ENCODE results near the gene ZSCAN22.
"Not testable (repeated sequence)": the region's sequence is repeated elsewhere in the genome, so short reads cannot be mapped to it uniquely, and the experiment has no call there.

ZSCAN22 gene

DNA sequence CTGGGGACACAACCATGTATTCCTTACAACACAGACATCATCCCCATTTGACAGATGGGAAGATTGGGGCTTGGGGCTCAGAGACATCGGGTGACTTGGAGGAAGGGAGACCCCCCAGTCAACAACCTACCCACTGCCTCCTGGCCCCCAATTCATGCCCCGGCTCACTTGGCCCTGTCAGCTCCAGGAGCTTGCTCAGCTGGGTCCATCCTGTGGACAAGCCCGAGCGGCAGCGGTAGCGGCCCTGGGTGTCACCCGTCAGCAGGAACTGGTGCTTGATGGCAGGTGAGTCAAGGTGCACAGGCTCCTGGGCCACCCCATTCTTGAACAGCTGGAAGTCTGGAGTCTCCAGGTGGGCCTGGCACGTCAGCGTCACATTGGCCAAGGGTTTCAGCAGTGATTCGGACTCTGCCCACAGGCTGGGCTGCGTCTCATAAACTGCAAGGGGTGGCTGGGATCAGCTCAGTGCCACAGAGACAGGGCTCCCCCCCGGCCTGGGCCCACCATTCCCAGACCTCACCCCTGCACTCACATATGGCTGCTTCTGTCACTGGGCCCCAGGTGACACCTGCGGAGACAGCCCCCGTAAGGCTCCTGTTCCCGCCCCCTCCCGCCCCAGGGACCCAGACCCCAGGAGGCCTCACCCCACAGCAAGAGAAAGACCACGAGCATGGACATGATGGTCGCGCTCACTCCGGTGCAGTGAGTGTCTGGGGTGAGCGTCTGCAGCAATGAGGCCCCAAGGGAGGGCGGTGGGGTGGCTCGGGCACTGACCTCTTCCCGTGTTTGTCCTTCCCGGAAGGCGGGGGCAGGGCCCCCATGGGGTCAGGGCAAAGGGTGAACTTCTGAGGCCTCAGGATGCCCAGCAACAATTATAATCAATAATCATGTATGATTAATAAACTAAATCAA lies 26.2 kb downstream of the ZSCAN22 start, which contains the start of gene A1BG:
A1BG (minus strand) TSS at position 733 of the 912 bp plus-strand sequence; CDS start at position 678, 55 bp downstream.
- DNase-seq, result no peak

DNA sequence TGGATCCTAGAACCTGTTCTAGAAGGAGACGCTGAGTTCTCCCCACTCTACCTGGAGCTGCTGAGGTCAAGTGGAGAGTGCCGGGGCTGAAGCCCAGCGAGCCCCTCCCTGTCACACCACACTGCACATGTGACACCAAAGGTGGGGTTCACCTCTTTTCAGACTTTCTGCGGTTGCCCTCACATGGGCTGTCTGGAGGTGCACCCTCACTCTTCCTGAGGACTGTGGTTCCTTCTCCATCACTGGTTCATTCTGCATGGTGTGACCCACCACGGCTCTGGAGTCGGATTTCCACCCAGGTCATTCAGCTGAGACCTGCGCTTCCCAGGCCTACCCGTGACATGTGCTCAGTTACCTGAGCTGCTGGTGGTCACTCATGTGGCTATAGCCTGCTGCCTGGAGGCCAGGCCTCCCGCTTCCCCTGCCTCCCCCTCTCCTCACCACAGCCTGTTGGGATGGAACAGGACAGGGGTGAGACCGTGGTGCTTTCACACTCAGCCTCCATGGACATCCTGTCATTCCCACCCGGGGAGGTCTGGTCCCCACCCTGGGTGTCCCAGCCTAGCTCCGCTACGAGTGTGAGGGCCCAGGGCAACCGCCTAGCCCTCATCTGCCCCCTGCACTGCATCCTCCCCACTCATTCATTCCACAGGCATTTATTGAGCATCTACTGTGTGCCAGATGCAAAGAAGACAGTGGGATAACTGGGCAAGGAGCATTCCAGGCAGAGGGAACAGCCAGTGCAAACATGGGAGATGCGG lies 27.1 kb downstream of the ZSCAN22 start:
- DNase-seq, result no peak

DNA sequence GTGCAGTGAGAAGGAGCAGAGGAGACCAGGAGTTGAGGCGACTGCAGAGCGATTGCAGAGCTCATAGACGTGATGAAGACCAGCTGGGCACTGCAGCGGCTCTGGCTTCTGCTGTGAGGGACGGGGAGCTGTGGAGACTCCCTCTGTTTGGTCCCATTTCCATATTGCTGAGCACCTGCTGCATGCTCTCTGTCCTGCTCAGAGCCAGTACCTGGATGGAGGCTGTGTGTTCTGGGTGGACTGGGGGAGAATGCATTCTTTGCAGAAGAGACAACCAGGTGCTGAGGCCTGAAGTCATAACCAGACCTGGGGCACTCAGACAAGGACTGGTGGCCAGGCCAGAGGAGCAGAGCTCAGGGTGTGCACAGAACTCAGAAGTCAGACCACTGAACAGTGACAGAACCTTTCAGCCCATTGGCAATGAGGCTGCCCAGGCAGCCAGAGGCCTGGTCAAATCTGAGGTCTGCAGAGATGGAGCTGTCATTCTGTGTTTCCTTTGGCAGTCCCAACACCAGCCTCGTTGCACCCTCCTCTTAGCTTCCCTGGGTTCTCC lies 27.8 kb downstream of the ZSCAN22 start:
- DNase-seq, result no peak

DNA sequence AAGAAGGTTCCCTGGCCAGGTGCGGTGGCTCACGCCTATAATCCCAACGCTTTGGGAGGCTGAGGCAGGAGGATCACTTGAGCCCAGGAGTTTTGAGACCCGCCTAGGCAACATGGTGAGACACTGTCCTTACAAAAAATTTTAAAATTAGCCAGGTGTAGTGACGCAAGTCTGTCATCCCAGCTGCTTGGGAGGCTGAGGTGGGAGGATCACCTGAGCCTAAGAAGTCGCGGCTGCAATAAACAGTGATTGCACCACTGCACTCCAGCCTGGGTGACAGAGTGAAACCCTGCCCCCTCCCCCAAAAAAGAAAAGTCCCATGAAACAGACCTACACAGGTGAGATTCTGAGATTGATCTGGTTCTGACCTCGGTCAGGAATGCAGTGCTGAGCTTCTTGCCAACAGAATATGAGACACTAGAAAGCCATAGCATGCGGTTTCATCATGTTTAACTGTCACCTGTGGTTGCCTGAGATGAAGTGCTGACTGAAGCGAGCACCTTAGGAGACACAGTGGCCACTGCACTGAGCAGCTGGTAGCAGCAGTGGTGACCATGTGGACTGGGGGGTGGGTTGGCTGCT lies 28.5 kb downstream of the ZSCAN22 start:
- no peak for DNase-seq

DNA sequence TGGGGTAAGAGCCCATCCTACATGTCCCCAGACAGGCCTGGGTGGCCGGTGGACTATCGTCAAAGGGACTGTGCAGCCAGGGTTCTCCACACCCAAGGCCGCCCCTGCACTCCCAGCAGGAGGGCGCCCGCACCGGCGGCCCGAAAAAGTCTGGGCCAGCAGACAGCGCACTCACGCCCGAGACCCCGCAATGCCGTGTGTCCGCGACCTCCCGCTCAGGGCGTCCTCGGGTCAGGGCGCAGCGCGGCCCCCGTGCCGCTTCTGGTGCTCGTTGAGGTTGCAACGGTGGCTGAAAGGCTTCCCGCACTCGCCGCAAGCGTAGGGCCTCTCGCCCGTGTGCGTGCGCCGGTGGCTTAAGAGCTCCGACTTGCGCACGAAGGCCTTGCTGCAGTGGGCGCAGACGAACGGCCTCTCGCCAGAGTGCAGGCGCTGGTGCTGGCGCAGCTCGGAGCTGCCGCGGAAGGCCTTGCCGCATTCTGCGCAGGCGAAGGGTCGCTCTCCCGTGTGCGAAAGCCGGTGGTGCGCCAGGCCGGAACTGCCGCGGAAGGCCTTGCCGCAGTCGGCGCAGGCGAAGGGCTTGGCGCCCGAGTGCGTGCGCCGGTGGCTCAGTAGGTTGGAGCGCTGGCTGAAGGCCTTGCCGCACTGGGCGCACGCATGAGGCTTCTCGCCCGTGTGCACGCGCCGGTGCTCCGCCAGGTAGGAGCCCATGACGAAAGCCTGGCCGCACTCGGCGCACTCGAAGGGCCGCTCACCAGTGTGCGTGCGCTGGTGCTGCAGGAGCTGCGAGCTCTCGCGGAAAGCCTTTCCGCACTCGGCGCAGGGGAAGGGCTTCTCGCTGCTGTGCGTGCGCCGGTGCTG lies 29.3 kb downstream of the ZSCAN22 start:
- DNase-seq, result no peak

DNA sequence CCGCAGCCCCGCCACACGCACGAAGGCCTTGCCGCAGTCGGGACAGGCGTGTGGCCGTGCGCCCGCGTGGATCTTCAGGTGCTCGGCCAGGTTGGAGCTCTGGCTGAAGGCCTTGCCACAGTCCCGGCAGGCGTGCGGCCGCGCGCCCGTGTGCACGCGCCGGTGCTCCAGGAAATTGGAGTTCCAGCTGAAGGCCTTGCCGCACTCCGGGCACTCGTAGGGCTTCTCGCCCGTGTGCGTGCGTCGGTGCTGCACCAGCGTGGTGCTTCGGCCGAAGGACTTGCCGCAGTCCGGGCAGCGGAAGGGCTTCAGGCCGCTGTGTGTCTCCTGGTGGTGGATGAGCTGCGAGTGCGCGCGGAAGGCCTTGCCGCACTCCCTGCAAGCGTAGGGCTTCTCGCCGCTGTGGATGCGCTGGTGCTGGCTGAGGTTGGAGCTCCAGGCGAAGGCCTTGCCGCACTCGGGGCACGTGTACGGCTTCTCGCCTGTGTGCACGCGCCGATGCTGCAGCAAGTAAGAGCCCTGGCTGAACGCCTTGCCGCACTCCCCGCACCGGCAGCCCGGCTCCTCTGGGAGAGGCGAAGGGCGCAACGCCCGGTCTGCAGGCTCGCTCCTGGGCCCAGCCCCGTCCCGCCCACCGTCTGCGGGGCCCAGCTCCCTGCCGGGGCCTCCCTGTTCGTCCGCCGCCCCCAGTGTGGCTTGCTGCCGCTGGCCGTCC lies 30.1 kb downstream of the ZSCAN22 start:
- no peak for DNase-seq

DNA sequence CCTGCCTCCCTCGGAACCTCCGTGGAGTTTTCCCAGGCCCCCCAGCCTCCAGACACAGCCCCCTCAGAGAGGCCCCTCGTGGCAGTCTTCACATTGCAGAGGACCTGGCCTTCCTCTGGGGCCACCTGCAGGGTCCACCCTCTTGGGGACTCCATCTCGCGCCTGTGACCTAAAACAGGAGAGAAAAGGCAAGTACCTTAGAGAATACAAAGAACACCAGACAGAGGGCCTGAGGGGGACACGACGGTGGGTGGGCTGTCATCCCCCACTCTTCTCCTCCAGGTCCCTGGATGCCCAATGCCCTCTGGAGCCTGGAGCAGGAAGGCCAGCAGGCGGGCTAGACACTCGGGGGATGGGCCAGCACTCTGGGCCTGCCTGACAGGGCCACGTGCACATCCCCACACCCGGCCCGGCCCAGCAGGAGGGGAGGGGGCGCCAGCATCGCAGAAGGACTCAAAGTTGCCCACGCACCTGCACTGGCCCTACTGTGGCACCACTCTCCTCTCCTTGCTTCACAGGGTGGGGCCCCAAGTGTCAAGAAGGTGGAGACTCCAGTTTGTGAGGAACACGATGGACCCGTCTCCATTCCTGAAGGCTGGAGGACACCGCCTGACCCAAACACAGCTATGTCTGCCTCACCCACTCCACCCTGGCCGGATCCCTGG lies 30.8 kb downstream of the ZSCAN22 start:
- no peak for DNase-seq

DNA sequence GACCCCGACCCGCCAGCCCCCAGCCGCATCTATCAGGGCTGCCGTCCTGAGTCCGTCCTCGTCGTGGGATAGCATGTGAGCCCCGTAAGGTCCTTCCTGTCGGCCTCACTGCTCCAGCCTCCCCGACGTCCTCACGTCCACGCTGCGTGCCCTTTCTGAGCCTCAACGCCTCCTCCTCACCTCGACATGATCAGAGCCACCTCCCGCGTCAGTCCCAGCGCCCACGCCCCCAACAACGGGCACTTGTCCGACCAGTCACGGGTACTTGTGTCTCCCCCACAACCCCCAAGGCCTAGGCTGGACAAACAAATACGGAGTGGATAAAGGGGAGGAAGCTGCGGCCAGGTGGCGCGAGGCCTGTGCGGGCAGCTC lies 35.1 kb downstream of the ZSCAN22 start:
- DNase-seq, result no peak

DNA sequence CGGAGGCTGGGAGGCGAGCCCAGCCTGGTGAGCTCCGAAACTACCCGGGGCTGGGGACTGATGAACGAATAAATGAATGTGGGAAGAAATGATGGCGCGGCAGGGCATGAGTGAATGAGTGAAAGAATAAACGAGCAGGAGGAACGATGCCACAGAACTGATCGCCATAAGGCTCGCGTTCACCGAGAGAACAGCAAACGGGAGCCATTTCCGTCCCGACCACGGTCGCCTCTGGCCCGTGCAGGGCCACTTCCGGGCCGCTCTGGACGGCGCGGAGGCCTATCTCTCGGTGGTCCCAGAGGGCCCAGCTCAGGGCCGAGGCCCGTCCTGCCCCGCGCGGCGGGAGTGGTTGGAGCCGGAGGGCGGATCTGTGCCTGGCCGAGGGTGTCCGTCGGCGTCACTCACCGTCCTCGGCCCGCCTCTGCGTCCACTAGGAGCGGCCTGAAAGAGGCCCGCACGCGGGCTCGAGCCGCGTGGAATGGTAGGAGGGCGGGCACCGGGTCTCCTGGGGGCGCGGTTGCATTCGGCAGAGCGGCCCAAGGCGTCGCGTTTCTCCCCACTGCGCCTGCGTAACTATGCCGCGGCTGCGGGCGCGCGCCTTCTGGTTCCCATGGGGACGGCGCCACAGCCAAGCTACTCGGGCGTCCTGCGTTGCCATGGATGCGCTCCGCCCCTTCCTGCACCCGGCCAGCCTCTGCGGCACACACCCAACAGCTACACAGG lies 35.6 kb downstream of the ZSCAN22 start, which contains the start of gene ZNF497:
ZNF497 (minus strand) TSS at position 480 of the 723 bp plus-strand sequence. CDS start 5,116 bp downstream, outside the sequence.
- peak; percentile 99 for DNase-seq

DNA sequence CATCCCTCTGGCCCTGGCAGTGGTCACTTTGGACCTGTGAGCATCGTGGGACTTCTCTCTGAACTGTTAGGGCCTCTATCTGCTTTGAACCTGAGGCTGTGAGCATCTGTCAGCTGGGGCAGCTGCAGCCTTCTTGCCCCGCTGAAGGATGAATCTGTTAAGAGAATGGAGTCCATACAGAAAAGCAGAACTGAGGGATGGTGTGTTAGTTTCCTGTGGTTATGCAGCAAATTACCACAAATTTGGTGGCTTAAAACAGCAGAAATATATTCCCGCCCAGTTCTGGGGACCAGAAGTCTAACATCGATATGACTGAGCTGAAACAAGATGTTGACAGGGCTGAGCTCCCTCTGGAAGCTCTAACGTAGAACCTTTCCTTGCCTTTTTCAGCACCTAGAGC lies 37.4 kb downstream of the ZSCAN22 start:
- DNase-seq, result peak; percentile 54

DNA sequence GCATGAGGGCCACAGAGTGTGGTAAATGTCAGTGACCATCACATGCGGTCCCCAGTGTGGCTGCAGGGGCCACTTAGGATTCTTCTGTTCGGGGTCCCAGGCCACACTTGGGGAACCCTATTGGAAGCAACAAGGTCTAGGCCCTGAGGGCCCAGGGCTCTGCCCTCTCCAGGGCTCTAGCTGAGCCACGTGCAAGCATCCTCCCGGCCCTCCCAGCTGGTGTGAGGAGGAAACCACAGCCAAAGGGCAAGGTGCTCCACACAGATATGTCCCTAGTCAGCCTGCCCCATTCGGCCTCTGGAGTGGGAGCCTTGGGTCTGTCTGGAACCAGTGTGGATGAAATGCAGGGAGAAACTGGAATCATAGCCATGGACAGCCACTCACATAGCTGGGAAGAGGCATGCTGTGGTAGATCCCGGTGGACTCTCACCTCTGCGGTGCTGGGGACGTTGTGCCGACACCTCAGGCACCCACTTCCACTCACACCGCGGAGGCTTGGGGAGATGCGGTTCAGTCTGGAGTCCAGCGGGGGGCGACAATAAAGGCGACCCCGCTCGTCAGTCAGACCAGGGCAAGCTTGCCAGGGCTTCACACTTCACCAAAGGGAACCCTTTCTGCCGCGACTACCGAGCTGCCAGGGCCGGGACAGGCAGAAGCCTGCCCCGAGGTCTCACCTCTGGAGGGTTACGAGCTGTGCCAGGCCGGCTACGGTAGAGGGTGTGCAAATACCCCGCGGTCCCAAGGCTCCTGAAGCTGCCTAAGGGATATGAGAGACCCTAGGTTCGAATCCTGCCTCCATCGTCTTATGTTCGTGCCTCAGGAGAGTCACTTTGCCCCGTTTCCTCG lies 40.0 kb downstream of the ZSCAN22 start:
- DNase-seq, result no peak

DNA sequence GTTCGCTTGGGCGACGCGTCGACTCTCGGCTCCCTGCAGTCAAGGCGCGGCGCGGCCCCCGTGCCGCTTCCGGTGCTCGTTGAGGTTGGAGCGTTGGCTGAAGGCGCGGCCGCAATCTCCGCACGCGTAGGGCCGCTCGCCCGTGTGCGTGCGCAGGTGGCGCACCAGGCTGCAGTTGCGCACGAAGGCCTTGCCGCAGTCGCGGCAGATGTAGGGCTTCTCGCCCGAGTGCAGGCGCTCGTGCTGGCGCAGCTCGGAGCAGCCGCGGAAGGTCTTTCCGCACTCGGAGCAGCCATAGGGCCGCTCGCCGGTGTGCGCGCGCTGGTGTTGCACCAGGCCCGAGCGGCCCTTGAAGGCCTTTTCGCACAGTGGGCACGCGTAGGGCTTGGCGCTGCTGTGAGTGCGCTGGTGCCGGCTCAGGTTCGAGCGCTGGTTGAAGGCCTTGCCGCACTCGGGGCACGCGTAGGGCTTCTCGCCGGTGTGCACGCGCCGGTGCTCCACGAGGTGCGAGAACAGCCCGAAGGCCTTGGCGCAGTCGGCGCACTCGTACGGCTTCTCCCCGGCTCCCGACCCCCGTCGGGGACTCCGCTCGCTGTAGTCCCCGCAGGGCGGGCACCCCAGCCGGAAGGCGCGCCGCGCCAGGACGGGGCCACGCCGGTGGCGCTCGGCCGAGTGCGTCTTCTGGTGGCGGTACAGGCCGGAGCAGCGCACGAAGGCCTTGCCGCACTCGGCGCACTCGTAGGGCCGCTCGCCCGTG lies 41.1 kb downstream of the ZSCAN22 start:
- DNase-seq, result no peak

DNA sequence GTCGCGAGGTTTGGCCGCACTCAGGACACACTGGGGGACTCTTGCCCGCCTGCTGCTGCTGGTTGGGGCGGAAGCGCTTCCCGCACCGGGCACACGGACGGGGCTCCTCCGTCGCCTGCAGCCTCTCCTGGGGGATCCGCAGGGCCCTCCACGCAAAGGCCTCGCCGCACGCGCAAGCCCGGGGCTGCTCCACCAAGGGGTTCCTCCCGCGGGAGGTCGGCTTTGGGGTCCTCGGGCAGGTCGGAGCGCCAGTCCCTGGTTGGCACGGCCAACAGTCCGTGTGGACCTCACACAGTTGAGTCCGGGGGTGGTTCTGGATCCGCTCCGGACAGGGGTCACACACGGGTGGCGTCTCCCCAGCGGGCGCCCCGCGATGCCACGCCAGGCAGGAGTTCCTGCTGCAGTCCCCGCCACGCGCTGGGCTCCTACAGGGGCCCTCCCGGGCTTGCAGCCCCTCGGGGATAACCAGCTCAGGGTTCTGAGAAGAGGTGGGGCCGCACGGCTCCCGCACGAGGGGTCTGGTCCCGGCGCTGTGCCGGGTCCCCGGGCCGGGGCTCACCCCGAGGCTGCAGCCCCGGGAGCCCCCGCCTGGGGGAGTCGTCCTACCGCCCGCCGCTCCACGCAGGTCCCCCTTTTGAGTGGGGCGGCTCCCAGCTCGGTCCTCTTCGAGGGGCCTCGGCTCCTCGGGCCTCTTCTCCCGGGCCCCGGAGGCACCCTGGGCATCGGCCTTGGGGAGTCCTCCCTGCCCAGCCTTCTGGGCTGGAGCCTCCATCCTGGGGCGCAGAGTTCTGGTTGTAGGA lies 42.0 kb downstream of the ZSCAN22 start:
- DNase-seq, result no peak

DNA sequence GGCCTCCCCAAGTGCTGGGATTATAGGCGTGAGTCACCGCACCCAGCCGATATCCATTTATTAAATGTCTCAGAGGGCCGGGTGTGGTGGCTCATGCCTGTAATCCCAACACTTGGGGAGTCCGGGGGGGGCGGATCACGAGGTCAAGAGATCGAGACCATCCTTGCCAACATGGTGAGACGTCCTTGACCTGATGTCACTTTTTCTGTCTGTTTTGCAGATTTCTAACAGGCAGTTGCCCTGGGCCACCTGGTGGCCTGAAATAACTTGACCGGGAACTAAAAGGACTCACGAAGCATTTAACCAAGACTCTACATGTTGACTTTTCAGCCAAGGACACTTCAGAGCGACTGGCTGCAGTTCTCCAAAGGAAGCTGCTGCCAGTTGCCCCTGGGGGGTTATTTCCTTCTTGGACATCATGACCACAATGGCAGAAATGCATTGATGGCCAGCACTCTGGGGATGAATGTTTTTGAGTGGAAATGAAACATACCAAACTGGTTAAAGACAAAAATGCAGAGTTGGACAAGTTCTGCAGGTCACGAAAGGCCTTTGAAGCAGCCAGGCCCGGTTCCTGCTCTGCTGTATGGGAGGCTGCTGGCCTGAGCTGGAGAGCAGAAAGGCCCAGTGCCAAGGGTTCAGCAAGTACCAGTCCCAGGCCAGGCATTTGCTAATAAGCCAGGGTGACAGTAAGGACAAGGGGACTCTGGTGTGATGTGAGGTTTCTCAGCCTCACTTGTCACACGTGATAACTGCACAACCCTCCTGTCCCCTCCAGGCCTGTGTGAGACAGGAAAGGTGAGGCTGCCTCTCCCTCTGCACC lies 45.7 kb downstream of the ZSCAN22 start:
- DNase-seq, result peak; percentile 18

DNA sequence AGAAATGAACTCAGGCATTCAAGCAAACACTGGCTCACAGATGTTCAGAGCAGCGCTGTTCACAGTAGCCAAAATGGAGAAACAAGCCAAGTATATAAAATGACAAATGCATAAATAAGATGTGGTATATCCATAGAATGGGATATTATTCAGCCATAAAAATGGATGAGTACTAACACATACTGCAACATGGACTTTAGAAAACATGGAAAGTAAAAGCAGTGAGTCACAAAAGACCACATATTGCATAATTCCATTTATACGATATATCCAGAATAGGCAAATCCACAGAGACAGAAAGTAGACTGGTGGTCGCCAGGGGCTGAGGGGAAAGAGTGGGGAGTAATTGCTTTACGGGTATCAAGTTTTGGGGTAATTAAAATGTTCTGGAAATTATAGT lies 47.4 kb downstream of the ZSCAN22 start:
- DNase-seq, result no peak

DNA sequence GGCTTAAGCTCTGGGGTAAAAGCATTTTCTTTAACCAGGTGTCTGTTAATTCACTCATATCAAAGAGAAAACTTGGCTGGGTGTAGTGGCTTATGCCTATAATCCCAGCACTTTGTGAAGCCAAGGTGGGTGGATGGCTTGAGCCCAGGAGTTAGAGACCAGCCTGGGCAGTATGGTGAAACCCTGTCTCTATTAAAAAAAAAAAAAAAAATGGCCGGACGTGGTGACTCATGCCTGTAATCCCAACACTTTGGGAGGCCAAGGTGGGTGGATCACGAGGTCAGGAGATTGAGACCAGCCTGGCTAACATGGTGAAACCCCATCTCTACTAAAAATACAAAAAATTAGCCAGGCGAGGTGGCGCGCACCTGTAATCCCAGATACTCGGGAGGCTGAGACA lies 49.9 kb downstream of the ZSCAN22 start:
- not testable (repeated sequence) for DNase-seq

DNA sequence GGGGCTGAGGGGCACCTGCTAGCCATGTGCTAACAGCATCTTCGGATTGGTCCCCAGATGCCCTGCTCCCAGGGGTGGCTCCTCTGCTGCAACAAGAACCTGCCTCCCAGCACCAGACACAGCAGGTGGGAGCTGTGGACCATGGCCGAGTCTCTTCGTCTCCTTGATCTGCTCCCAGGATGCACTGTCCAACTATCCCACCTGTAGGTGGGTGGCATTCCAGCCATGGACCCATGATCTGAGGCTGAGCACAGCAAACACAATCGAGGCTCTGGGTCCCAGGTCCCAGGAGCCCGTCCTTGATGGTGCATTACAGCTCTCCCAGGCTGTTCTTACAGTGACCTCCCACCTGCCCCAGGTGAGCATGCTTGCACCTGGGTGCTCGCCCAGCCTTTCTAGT lies 52.5 kb downstream of the ZSCAN22 start:
- no peak for DNase-seq
